Hepatocyte (in vitro differentiated cells): ENCODE data around the gene HSD3B7.

Experiments
- CTCF ChIP-seq: fragments of 200-600 bp; sonication (generic); IDR thresholded peaks from 2 replicates; pipeline ENCODE4 v1.5.1; 2016; ENCODE audit warnings: antibody characterized with exemption, mild to moderate bottlenecking; ENCODE audit not compliant: poor library complexity
- EZH2 ChIP-seq: fragments of 200-600 bp; sonication (generic); IDR thresholded peaks from 2 replicates; pipeline ENCODE4 v1.6.1; 2016; ENCODE audit warnings: antibody characterized with exemption, mild to moderate bottlenecking, borderline replicate concordance
- EZH2phosphoT487 ChIP-seq: fragments of 200-600 bp; sonication (generic); IDR thresholded peaks from one replicate; pipeline ENCODE4 v1.6.1; 2018; ENCODE audit warnings: antibody characterized with exemption, mild to moderate bottlenecking, low read depth, moderate library complexity; ENCODE audit not compliant: unreplicated experiment, severe bottlenecking

- TF ChIP-seq CTCF (no peak), EZH2 (no peak), EZH2phosphoT487 (no peak)
Measured at GRCh38 chr16:31001507-31002249, 16.7 kb downstream of the HSD3B7 start.
